PC-9 (cell line): ENCODE results near the gene FAM53C. TPM values are rescaled to one million over a fixed set of nuclear protein-coding genes. Genes with fewer than 3 reads are reported as not detected.

ENCODE experiments used
- BruUV-seq: library from RNA; stranded (reverse); fragments of 400-500 nt; replicated peaks from 2 replicates; lab custom pipeline; 2021; lab: Mats Ljungman, UMichigan
- CTCF ChIA-PET: fragments of 300-600 bp; sonication (Branson Sonifier 250); formaldehyde crosslinking; loops from one replicate; lab custom pipeline; 2022; ENCODE audit warnings: antibody characterized with exemption; lab: Charles Lee
- POLR2A ChIA-PET: fragments of 300-600 bp; sonication (Branson Sonifier 250); formaldehyde crosslinking; loops from one replicate; lab custom pipeline; 2022; ENCODE audit warnings: antibody characterized with exemption; ENCODE audit not compliant: unreplicated experiment; lab: Charles Lee
- DNase-seq, 2 experiments: peaks; one replicate each; pipeline versions ENCODE4 v3.0.0 to v3.0.0-alpha.2; 2015 to 2022; ENCODE audit warnings: mixed read lengths in 1 of 2
- H2AFZ ChIP-seq: fragments of 200-600 bp; sonication (generic); 2 replicates; pipeline ENCODE4 v1.8.1; 2017; ENCODE audit warnings: antibody characterized with exemption
- H3F3A ChIP-seq: fragments of 200-600 bp; sonication (generic); 2 replicates; pipeline ENCODE4 v1.8.1; 2017; ENCODE audit warnings: antibody characterized with exemption, mild to moderate bottlenecking, low read depth; ENCODE audit not compliant: insufficient read depth
- H3K27ac ChIP-seq: fragments of 200-600 bp; sonication (generic); 2 replicates; pipeline ENCODE4 v1.6.1; 2016; ENCODE audit warnings: mixed run types
- H3K27me3 ChIP-seq: fragments of 200-600 bp; sonication (generic); 2 replicates; pipeline ENCODE4 v1.6.1; 2016; ENCODE audit warnings: low read depth, mixed run types; ENCODE audit not compliant: insufficient read depth
- H3K36me3 ChIP-seq: fragments of 200-600 bp; sonication (generic); 2 replicates; pipeline ENCODE4 v1.6.1; 2016; ENCODE audit warnings: low read depth, mixed run types
- H3K4me1 ChIP-seq: fragments of 200-600 bp; sonication (generic); replicated peaks from 2 replicates; pipeline ENCODE4 v1.6.1; 2016; ENCODE audit warnings: mixed run types; ENCODE audit not compliant: insufficient read depth
- H3K4me2 ChIP-seq: fragments of 200-600 bp; sonication (generic); 2 replicates; pipeline ENCODE4 v1.6.1; 2017; ENCODE audit warnings: mixed run types
- H3K4me3 ChIP-seq: fragments of 200-600 bp; sonication (generic); 2 replicates; pipeline ENCODE4 v1.6.1; 2016; ENCODE audit warnings: mixed run types
- H3K79me2 ChIP-seq: fragments of 200-600 bp; sonication (generic); 2 replicates; pipeline ENCODE4 v1.6.1; 2017; ENCODE audit warnings: low read depth, mixed run types
- H3K9me2 ChIP-seq: fragments of 200-600 bp; sonication (generic); 2 replicates; pipeline ENCODE4 v1.8.1; 2017; ENCODE audit warnings: mild to moderate bottlenecking; ENCODE audit not compliant: insufficient read depth
- H3K9me3 ChIP-seq: fragments of 200-600 bp; sonication (generic); 2 replicates; pipeline ENCODE4 v1.8.1; 2016; ENCODE audit warnings: low read depth; ENCODE audit not compliant: insufficient read depth
- H4K20me1 ChIP-seq: fragments of 200-600 bp; sonication (generic); 2 replicates; pipeline ENCODE4 v1.8.1; 2017; ENCODE audit not compliant: insufficient read depth
- CTCF ChIP-seq: fragments of 200-600 bp; sonication (generic); conservative IDR thresholded peaks from 2 replicates; pipeline ENCODE4 v1.6.1; 2017; ENCODE audit warnings: mixed run types, antibody characterized with exemption, mild to moderate bottlenecking, moderate library complexity
- EZH2 ChIP-seq: fragments of 200-600 bp; sonication (generic); IDR thresholded peaks from 2 replicates; pipeline ENCODE4 v1.8.0; 2017; ENCODE audit warnings: antibody characterized with exemption, low read depth
- intact Hi-C: fragments of 100-400 bp; cut with micrococcal nuclease; formaldehyde crosslinking; loops from one replicate; pipeline ENCODE4 v1.10.0; 2022; ENCODE audit not compliant: unreplicated experiment
- total RNA-seq: library from RNA; stranded (reverse); gene quantifications from 2 replicates; pipeline ENCODE4 v1.2.3, GENCODE V29; 2021

The FAM53C gene
- total RNA-seq, 1 experiment from 2014 or later, result 65.1 TPM

- Histone ChIP-seq H3F3A (peaks cover 13% of the 10 kb centered on the region; the same call in 1 of the 2 replicates), H4K20me1 (peaks cover 12% of the 10 kb centered on the region), H3K27me3 (no peaks in the 10 kb centered on the region), H3K36me3 (peaks cover 30% of the 10 kb centered on the region), H3K79me2 (peaks cover 25% of the 10 kb centered on the region), H3K9me3 (no peaks in the 10 kb centered on the region), H3K9me2 (no peaks in the 10 kb centered on the region), H2AFZ (no peak overlapping the region), H3K4me3 (no peak overlapping the region), H3K4me2 (no peak overlapping the region), H3K4me1 (0 out of 2 replicates have a peak, but pooled peaks cover under 1% of the 10 kb centered on the region), H3K27ac (no peak overlapping the region)
- intact Hi-C loops, result no loop called here
- DNase-seq, result no peak
- TF ChIP-seq CTCF (no peak), EZH2 (no peak)
- ChIA-PET POLR2A (interaction anchor here (0.7 kb wide), 1 partner anchor 193 kb away, joined by 5 read pairs; no protein-coding TSS in a partner anchor), CTCF (no interaction called here)
- no TSS peak for BruUV-seq
Measured at GRCh38 chr5:138344887-138345622, 7.0 kb downstream of the FAM53C start.

GRCh38 chr5:138346889-138347288 lies 8.8 kb downstream of the FAM53C start:
- Histone ChIP-seq H3K9me3 (peaks cover 8% of the 10 kb centered on the region), H3K36me3 (peaks cover 17% of the 10 kb centered on the region), H3K27me3 (no peaks in the 10 kb centered on the region), H3K27ac (no peak overlapping the region), H3K79me2 (peaks cover 7% of the 10 kb centered on the region), H4K20me1 (peaks cover 12% of the 10 kb centered on the region; the same call in 1 of the 2 replicates), H2AFZ (no peak overlapping the region), H3K4me3 (no peak overlapping the region), H3K4me1 (no peaks in the 10 kb centered on the region), H3K9me2 (no peaks in the 10 kb centered on the region), H3K4me2 (no peak overlapping the region), H3F3A (peaks cover 18% of the 10 kb centered on the region; the same call in 1 of the 2 replicates)
- TF ChIP-seq CTCF (no peak), EZH2 (no peak)
- intact Hi-C loops, result no loop called here
- no TSS peak for BruUV-seq
- CTCF ChIA-PET, result no interaction called here
- POLR2A ChIA-PET, result interaction anchor here (0.7 kb wide), 1 partner anchor 197 kb away, joined by 3 read pairs; no protein-coding TSS in a partner anchor
- DNase-seq, result no peak

- DNase-seq, result no peak
Measured at GRCh38 chr5:138349852-138350562, 11.9 kb downstream of the FAM53C start.

More at GRCh38 chr5:138349852-138350562, 11.9 kb downstream of the FAM53C start:
- intact Hi-C loops, result no loop called here
- no TSS peak for BruUV-seq
- peaks cover 10% of the 10 kb centered on the region for H3K4me1 ChIP-seq
- no peak overlapping the region for H3K4me2 ChIP-seq
- ChIA-PET CTCF (interaction anchor here (1.1 kb wide), 1 partner anchor 13 kb away, joined by 3 read pairs; no protein-coding TSS in a partner anchor), POLR2A (no interaction called here)
- H4K20me1 ChIP-seq, result peaks cover 13% of the 10 kb centered on the region; the same call in 1 of the 2 replicates
- H3K27me3 ChIP-seq, result no peaks in the 10 kb centered on the region
- H3K9me3 ChIP-seq, result peaks cover 12% of the 10 kb centered on the region
- H3K9me2 ChIP-seq, result no peaks in the 10 kb centered on the region
- H3K4me3 ChIP-seq, result no peak overlapping the region
- H3K27ac ChIP-seq, result no peak overlapping the region
- H3K36me3 ChIP-seq, result 0 out of 2 replicates have a peak, but pooled peaks cover 11% of the 10 kb centered on the region
- peaks cover 31% of the 10 kb centered on the region; the same call in 1 of the 2 replicates for H3F3A ChIP-seq
- no peak overlapping the region for H2AFZ ChIP-seq
- H3K79me2 ChIP-seq, result peaks cover 21% of the 10 kb centered on the region
- TF ChIP-seq EZH2 (no peak), CTCF (no peak)
